ENCODE data around the gene GRB7.

- TF ChIP-seq CTCF (IDR thresholded peaks at IDR 0.05 in 4 of 5, conservative IDR thresholded peaks at IDR 0.05 in 1 of 5) = no peak
- no peak for TF ChIP-seq POLR2A (IDR thresholded peaks at IDR 0.05)
Measured at GRCh38 chr17:39696731-39697130, 41.0 kb upstream of the GRB7 start.
